ENCODE measurements around the gene CYB561.

DNA sequence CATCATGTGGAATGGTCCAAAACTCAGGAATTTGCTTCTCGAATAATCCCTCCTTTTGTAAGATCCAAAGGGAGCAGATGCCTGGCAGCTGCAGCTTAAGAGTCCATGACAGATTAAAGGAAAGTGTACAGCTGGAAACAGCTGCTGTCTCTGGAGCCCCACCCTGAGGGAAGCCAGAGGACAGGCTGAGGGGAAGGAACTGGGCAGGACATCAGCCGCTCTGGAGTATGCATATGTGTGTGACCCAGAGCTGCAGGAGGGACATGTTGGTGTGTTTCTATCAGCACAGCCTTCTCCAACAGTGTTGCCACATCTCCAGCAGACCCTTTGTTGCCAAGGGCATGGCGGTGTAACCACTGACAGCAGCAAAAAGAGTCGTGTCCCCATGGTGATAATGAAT lies 46.2 kb downstream of the CYB561 start:
- TF ChIP-seq, protein P1, sequence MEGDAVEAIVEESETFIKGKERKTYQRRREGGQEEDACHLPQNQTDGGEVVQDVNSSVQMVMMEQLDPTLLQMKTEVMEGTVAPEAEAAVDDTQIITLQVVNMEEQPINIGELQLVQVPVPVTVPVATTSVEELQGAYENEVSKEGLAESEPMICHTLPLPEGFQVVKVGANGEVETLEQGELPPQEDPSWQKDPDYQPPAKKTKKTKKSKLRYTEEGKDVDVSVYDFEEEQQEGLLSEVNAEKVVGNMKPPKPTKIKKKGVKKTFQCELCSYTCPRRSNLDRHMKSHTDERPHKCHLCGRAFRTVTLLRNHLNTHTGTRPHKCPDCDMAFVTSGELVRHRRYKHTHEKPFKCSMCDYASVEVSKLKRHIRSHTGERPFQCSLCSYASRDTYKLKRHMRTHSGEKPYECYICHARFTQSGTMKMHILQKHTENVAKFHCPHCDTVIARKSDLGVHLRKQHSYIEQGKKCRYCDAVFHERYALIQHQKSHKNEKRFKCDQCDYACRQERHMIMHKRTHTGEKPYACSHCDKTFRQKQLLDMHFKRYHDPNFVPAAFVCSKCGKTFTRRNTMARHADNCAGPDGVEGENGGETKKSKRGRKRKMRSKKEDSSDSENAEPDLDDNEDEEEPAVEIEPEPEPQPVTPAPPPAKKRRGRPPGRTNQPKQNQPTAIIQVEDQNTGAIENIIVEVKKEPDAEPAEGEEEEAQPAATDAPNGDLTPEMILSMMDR (IDR thresholded peaks at IDR 0.05), result no peak
- no peak for TF ChIP-seq POLR2A (IDR thresholded peaks at IDR 0.05)

Data from right lobe of liver (tissue), 4 donors.